Ovary (tissue), 3 donors: ENCODE data around the gene KIAA1328.

Experiments used
- EP300 ChIP-seq: sonication (generic); formaldehyde crosslinking; IDR thresholded peaks from one replicate; pipeline ENCODE4 v1.6.1; 2017; ENCODE audit warnings: antibody characterized with exemption
- POLR2A ChIP-seq: fragments of 450-650 bp; IDR thresholded peaks from one replicate; pipeline ENCODE4 v1.6.1; 2017; ENCODE audit warnings: antibody characterized with exemption, mild to moderate bottlenecking, moderate library complexity
- TF ChIP-seq, protein P1 (sequence below), 3 donors: fragments of 450-650 bp in 2 of 3; fragments of 200-600 bp in 1 of 3; IDR thresholded peaks; one replicate each; pipeline versions ENCODE4 v1.5.1 to v1.8.0; 2016 to 2022; ENCODE audit warnings: antibody characterized with exemption in 3 of 3, mild to moderate bottlenecking in 1 of 3
- donor health status: DM: no; HTN: no; CAD: no.

DNA sequence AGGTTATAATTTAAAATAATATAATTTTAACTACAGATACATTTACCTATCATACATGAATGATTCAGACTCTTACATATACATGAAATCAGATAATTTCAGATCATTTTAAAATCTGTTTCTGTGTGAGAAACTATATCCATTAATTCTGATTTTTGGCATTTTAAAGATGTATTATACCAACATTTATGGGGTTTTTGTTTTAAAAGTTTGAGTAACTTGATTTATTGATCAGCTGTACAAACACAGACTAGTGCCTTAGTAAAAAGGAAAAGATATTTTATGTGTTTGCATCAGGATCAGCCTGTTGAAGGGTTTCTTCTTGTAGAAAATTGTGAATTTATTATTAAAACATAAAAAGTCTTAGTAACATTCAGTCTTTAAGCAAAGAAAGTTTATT lies 59.9 kb downstream of the KIAA1328 start:
- TF ChIP-seq POLR2A = no peak
- TF ChIP-seq, protein P1, sequence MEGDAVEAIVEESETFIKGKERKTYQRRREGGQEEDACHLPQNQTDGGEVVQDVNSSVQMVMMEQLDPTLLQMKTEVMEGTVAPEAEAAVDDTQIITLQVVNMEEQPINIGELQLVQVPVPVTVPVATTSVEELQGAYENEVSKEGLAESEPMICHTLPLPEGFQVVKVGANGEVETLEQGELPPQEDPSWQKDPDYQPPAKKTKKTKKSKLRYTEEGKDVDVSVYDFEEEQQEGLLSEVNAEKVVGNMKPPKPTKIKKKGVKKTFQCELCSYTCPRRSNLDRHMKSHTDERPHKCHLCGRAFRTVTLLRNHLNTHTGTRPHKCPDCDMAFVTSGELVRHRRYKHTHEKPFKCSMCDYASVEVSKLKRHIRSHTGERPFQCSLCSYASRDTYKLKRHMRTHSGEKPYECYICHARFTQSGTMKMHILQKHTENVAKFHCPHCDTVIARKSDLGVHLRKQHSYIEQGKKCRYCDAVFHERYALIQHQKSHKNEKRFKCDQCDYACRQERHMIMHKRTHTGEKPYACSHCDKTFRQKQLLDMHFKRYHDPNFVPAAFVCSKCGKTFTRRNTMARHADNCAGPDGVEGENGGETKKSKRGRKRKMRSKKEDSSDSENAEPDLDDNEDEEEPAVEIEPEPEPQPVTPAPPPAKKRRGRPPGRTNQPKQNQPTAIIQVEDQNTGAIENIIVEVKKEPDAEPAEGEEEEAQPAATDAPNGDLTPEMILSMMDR (IDR thresholded peaks at IDR 0.05) = no peak
- TF ChIP-seq EP300 = no peak
